ENCODE measurements around the gene MAGEF1. TPM values are rescaled to one million over a fixed set of nuclear protein-coding genes. Genes with fewer than 3 reads are reported as not detected.

Gene MAGEF1
- total and polyA plus RNA-seq, 2 donors (not counting 3 experiments of a cell fraction or from before 2014, with no cell fraction given), result 7.0 to 14.2 TPM

DNA sequence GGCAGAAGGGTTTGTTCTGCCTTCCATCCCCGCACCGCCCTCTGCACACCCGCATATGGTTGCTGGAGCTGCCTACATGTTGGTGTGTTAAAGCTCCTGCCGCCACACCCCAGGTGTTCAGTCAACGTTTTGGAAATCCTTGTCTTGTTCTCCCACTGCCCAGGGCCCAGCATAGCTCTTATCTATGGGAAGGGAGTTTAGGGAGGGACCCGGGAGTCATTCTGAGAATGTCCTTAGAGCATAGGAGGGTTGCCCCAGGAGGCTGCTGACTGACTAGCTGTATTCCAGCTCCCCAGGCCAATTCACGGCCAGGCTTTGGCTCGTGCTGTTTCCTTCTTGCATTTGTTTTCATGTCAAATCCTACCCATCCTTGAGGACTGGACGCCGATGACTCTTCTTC, 46.8 kb downstream of the MAGEF1 start:
- H3K36me3 ChIP-seq (ENCODE audit: control insufficient read depth in 2 of 2, extremely low read depth in 1 of 2, insufficient read depth in 2 of 2, low read length in 2 of 2), result no peaks in the 10 kb centered on the region
- peaks cover 0 to 5% of the 10 kb centered on the region in 2 experiments for H3K27me3 ChIP-seq (ENCODE audit: control insufficient read depth in 2 of 2, insufficient read depth in 2 of 2, low read length in 2 of 2)
- no peaks in the 10 kb centered on the region for H3K9me1 ChIP-seq (replicated peaks; ENCODE audit: control insufficient read depth, extremely low read depth, insufficient read depth, low read length)
- H2AFZ ChIP-seq (ENCODE audit: low read depth, low read length), result no peak overlapping the region
- H3K4me1 ChIP-seq (ENCODE audit: control insufficient read depth, extremely low read depth, insufficient read depth, low read length), result no peaks in the 10 kb centered on the region
- H3K79me2 ChIP-seq (ENCODE audit: control insufficient read depth, insufficient read depth, low read length), result no peaks in the 10 kb centered on the region
- intact Hi-C loops (cut with micrococcal nuclease) (no loop called here), dilution Hi-C loops (cut with MboI; ENCODE audit: extremely low pct_ligation_motif_present, low sequenced_read_pairs) (no loop called here)
- no peak for DNase-seq (ENCODE audit: low read depth, low spot score)
- FAIRE-seq, result no peak
- no peak overlapping the region for H3K27ac ChIP-seq (ENCODE audit: insufficient read depth, low read depth, low read length)
- no peaks in the 10 kb centered on the region for H4K20me1 ChIP-seq (replicated peaks; ENCODE audit: control insufficient read depth, extremely low read depth, insufficient read depth, low read length)
- no peak overlapping the region for H3K4me2 ChIP-seq (ENCODE audit: insufficient read depth, low read length)
- H3K4me3 ChIP-seq (replicated peaks in 1 of 3; ENCODE audit: insufficient read depth in 1 of 3, low read depth in 1 of 3, low read length in 3 of 3), result no peak overlapping the region
- ChIA-PET CTCF (no interaction called here), POLR2A (interaction anchor here (0.6 kb wide), 1 partner anchor 15 kb away, joined by 3 read pairs; no protein-coding TSS in a partner anchor)
- BruUV-seq (replicated peaks), result no TSS peak
- TF ChIP-seq MYC (IDR thresholded peaks at IDR 0.05; ENCODE audit: low read depth, low read length) (no peak), EZH2 (IDR thresholded peaks at IDR 0.05; ENCODE audit: borderline replicate concordance, low read depth, low read length, severe bottlenecking) (no peak), FOS (IDR thresholded peaks at IDR 0.05; ENCODE audit: borderline replicate concordance, insufficient read depth, low read length) (no peak), POLR2AphosphoS5 (IDR thresholded peaks at IDR 0.05; ENCODE audit: insufficient read depth, low read depth, low read length) (no peak), GATA2 (IDR thresholded peaks at IDR 0.05; ENCODE audit: insufficient read depth, insufficient read length, low read depth, low read length) (no peak), JUN (IDR thresholded peaks at IDR 0.05; ENCODE audit: borderline replicate concordance, insufficient read depth, insufficient read length, low read depth) (no peak), POLR2A (IDR thresholded peaks at IDR 0.05; ENCODE audit: low read depth, low read length) (no peak)
- TF ChIP-seq, protein P1, sequence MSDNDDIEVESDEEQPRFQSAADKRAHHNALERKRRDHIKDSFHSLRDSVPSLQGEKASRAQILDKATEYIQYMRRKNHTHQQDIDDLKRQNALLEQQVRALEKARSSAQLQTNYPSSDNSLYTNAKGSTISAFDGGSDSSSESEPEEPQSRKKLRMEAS (IDR thresholded peaks at IDR 0.05; ENCODE audit: insufficient read depth, insufficient read length), result no peak
- TF ChIP-seq, protein P2, sequence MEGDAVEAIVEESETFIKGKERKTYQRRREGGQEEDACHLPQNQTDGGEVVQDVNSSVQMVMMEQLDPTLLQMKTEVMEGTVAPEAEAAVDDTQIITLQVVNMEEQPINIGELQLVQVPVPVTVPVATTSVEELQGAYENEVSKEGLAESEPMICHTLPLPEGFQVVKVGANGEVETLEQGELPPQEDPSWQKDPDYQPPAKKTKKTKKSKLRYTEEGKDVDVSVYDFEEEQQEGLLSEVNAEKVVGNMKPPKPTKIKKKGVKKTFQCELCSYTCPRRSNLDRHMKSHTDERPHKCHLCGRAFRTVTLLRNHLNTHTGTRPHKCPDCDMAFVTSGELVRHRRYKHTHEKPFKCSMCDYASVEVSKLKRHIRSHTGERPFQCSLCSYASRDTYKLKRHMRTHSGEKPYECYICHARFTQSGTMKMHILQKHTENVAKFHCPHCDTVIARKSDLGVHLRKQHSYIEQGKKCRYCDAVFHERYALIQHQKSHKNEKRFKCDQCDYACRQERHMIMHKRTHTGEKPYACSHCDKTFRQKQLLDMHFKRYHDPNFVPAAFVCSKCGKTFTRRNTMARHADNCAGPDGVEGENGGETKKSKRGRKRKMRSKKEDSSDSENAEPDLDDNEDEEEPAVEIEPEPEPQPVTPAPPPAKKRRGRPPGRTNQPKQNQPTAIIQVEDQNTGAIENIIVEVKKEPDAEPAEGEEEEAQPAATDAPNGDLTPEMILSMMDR (IDR thresholded peaks at IDR 0.05; ENCODE audit: extremely low read depth in 1 of 2, insufficient read depth in 1 of 2, low read depth in 1 of 2, low read length in 2 of 2), result no peak
- no peak overlapping the region for H3K9ac ChIP-seq (replicated peaks; ENCODE audit: extremely low read depth, insufficient read depth, low read length)
- H3K9me3 ChIP-seq (replicated peaks; ENCODE audit: control insufficient read depth, insufficient read depth, low read length), result no peaks in the 10 kb centered on the region

Data from endothelial cell of umbilical vein (primary cell).